OCI-LY7 (cell line): ENCODE measurements around the gene ASCC2.

Experiments used
- EZH2phosphoT487 ChIP-seq: fragments of 200-600 bp; sonication (generic); IDR thresholded peaks from 2 replicates; pipeline ENCODE4 v1.6.1; 2018; ENCODE audit warnings: low read depth, borderline replicate concordance, mild to moderate bottlenecking, mixed run types, antibody characterized with exemption, low read length, moderate library complexity, mixed read lengths
- TF ChIP-seq, protein P1 (sequence below): fragments of 200-600 bp; sonication (generic); conservative IDR thresholded peaks from 2 replicates; pipeline ENCODE4 v1.5.1; 2014; ENCODE audit warnings: mild to moderate bottlenecking, antibody characterized with exemption, low read length, moderate library complexity, mixed read lengths

DNA sequence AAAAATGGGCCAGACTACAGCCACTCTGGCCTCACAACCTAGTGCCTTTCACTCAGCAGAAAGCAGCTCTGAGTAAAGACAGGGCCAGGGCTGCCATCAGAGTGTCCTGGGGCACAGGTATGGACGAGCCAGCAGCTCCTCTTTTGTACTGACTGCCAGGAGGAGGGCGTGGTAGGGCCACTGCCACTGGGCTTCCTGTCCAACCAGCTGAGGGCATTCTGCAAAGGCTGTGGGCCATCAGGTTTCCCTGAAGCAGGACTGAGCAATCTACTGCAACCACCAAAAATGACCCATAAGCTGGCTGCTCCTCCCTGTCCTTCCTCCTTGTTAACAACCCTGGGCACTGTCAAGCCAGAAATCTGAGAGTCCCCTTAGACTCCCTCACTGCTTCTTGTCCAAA lies 33.1 kb downstream of the ASCC2 start:
- TF ChIP-seq, protein P1, sequence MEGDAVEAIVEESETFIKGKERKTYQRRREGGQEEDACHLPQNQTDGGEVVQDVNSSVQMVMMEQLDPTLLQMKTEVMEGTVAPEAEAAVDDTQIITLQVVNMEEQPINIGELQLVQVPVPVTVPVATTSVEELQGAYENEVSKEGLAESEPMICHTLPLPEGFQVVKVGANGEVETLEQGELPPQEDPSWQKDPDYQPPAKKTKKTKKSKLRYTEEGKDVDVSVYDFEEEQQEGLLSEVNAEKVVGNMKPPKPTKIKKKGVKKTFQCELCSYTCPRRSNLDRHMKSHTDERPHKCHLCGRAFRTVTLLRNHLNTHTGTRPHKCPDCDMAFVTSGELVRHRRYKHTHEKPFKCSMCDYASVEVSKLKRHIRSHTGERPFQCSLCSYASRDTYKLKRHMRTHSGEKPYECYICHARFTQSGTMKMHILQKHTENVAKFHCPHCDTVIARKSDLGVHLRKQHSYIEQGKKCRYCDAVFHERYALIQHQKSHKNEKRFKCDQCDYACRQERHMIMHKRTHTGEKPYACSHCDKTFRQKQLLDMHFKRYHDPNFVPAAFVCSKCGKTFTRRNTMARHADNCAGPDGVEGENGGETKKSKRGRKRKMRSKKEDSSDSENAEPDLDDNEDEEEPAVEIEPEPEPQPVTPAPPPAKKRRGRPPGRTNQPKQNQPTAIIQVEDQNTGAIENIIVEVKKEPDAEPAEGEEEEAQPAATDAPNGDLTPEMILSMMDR = no peak
- no peak for TF ChIP-seq EZH2phosphoT487
